Spleen (tissue), 7 donors: ENCODE results near the gene PCSK9.

Experiments
- CTCF ChIP-seq, 11 experiments: fragments of 200-600 bp in 7 of 11; fragments of 450-650 bp in 4 of 11; sonication (generic) in 4 of 11; IDR thresholded peaks in 8 of 11; conservative IDR thresholded peaks in 3 of 11; 1 replicate in 7 of 11; 2 replicates in 4 of 11; pipeline versions ENCODE4 v1.4.0 to v1.8.0; 2016 to 2021; ENCODE audit warnings: antibody characterized with exemption in 11 of 11, inconsistent platforms in 4 of 11, mild to moderate bottlenecking in 1 of 11
- POLR2A ChIP-seq, 3 donors: fragments of 450-650 bp; IDR thresholded peaks; one replicate each; pipeline ENCODE4 v1.5.1; 2017; ENCODE audit warnings: antibody characterized with exemption in 3 of 3, mild to moderate bottlenecking in 1 of 3
- POLR2AphosphoS5 ChIP-seq, 3 donors: sonication (generic); formaldehyde crosslinking; IDR thresholded peaks; one replicate each; pipeline ENCODE4 v1.5.1; 2017; ENCODE audit warnings: antibody characterized with exemption in 3 of 3
- donor health status: DM: no; HTN: no; CAD: no; lungs with moderate emphysema.
- donor health status: DM: no; HTN: no; CAD: no.
- donor health status: DM: no; HTN: no; CAD: no.

GRCh38 chr1:55079651-55080050 lies 40.3 kb downstream of the PCSK9 start:
- TF ChIP-seq CTCF (IDR thresholded peaks at IDR 0.05 in 8 of 11, conservative IDR thresholded peaks at IDR 0.05 in 3 of 11) (no peak), POLR2A (IDR thresholded peaks at IDR 0.05) (no peak), POLR2AphosphoS5 (IDR thresholded peaks at IDR 0.05) (no peak)
